Measurements from ENCODE around the gene EFCAB11.
"Not testable (repeated sequence)": the region's sequence is repeated elsewhere in the genome, so short reads cannot be mapped to it uniquely, and the experiment has no call there.

EFCAB11 gene

GRCh38 chr14:89912667-89913211 lies 41.8 kb downstream of the EFCAB11 start:
- DNase-seq = peak in 24 of 56 donors; percentile 7 to 65 (median 26)

GRCh38 chr14:89912221-89912620 lies 42.3 kb downstream of the EFCAB11 start:
- no peak for DNase-seq

- peak in 44 of 56 donors; percentile 13 to 85 (median 47) for DNase-seq
Measured at GRCh38 chr14:89911010-89911919, 43.3 kb downstream of the EFCAB11 start.

- no peak for DNase-seq
Measured at GRCh38 chr14:89910691-89911009, 43.9 kb downstream of the EFCAB11 start.

GRCh38 chr14:89909586-89909985 lies 44.9 kb downstream of the EFCAB11 start:
- DNase-seq = no peak

GRCh38 chr14:89908712-89909450 lies 45.6 kb downstream of the EFCAB11 start:
- no peak for DNase-seq

GRCh38 chr14:89907655-89908054 lies 46.9 kb downstream of the EFCAB11 start:
- DNase-seq = no peak

- no peak for DNase-seq
Measured at GRCh38 chr14:89906000-89906399, 48.5 kb downstream of the EFCAB11 start.

GRCh38 chr14:89903340-89903952 lies 51.1 kb downstream of the EFCAB11 start:
- DNase-seq = no peak

- DNase-seq = no peak
Measured at GRCh38 chr14:89902881-89903280, 51.6 kb downstream of the EFCAB11 start.

GRCh38 chr14:89900802-89901201 lies 53.7 kb downstream of the EFCAB11 start:
- DNase-seq = no peak

- DNase-seq = no peak
Measured at GRCh38 chr14:89899917-89900663, 54.4 kb downstream of the EFCAB11 start.

- no peak for DNase-seq
Measured at GRCh38 chr14:89899291-89899690, 55.2 kb downstream of the EFCAB11 start.

- DNase-seq = not testable (repeated sequence)
Measured at GRCh38 chr14:89893388-89893787, 61.1 kb downstream of the EFCAB11 start.

- no peak for DNase-seq
Measured at GRCh38 chr14:89892953-89893352, 61.6 kb downstream of the EFCAB11 start.

- not testable (repeated sequence) for DNase-seq
Measured at GRCh38 chr14:89891721-89892120, 62.8 kb downstream of the EFCAB11 start.

- DNase-seq = no peak
Measured at GRCh38 chr14:89891055-89891454, 63.5 kb downstream of the EFCAB11 start.

- no peak for DNase-seq
Measured at GRCh38 chr14:89890589-89890988, 63.9 kb downstream of the EFCAB11 start.

GRCh38 chr14:89889626-89890025 lies 64.9 kb downstream of the EFCAB11 start:
- DNase-seq = peak in 1 of 56 donors; percentile 7

GRCh38 chr14:89884761-89885160 lies 69.8 kb downstream of the EFCAB11 start:
- DNase-seq = no peak

GRCh38 chr14:89881839-89882238 lies 72.7 kb downstream of the EFCAB11 start:
- no peak for DNase-seq
